IPS DF 4.7 (cell line): ENCODE results near the gene XPNPEP1.
"Not testable (repeated sequence)": the region's sequence is repeated elsewhere in the genome, so short reads cannot be mapped to it uniquely, and the experiment has no call there.

Experiments used
- DNase-seq: peaks from one replicate; pipeline ENCODE4 v3.0.0-alpha.2; 2013; ENCODE audit warnings: low spot score; ENCODE audit errors: extremely low read depth

The XPNPEP1 gene

GRCh38 chr10:109924087-109924486, 776 bp upstream of the XPNPEP1 start:
- no peak for DNase-seq

GRCh38 chr10:109922358-109922975, 844 bp downstream of the XPNPEP1 start:
- no peak for DNase-seq

GRCh38 chr10:109920016-109920415, 3.3 kb downstream of the XPNPEP1 start:
- no peak for DNase-seq

- no peak for DNase-seq
These were observed 4.1 kb downstream of the XPNPEP1 start for GRCh38 chr10:109919220-109919619.

- not testable (repeated sequence) for DNase-seq
These were observed 4.6 kb downstream of the XPNPEP1 start for GRCh38 chr10:109918707-109919106.

- DNase-seq = no peak
These were observed 7.7 kb downstream of the XPNPEP1 start for GRCh38 chr10:109915566-109915965.

- DNase-seq = no peak
These were observed 8.3 kb downstream of the XPNPEP1 start for GRCh38 chr10:109914966-109915365.

- no peak for DNase-seq
These were observed 9.9 kb downstream of the XPNPEP1 start for GRCh38 chr10:109913306-109913892.

GRCh38 chr10:109912335-109913281, 10.7 kb downstream of the XPNPEP1 start:
- no peak for DNase-seq

- DNase-seq = no peak
These were observed 11.4 kb downstream of the XPNPEP1 start for GRCh38 chr10:109911903-109912302.

- DNase-seq = no peak
These were observed 17.0 kb downstream of the XPNPEP1 start for GRCh38 chr10:109906316-109906715.

- DNase-seq = no peak
These were observed 18.9 kb downstream of the XPNPEP1 start for GRCh38 chr10:109904397-109904796.

- DNase-seq = no peak
These were observed 20.0 kb downstream of the XPNPEP1 start for GRCh38 chr10:109902992-109903947.

GRCh38 chr10:109899356-109900331, 23.7 kb downstream of the XPNPEP1 start:
- DNase-seq = no peak

- no peak for DNase-seq
These were observed 24.5 kb downstream of the XPNPEP1 start for GRCh38 chr10:109898666-109899355.

- no peak for DNase-seq
These were observed 25.3 kb downstream of the XPNPEP1 start for GRCh38 chr10:109898007-109898406.

GRCh38 chr10:109895848-109896247, 27.5 kb downstream of the XPNPEP1 start:
- no peak for DNase-seq

GRCh38 chr10:109895095-109895818, 28.1 kb downstream of the XPNPEP1 start:
- no peak for DNase-seq

GRCh38 chr10:109894516-109894915, 28.8 kb downstream of the XPNPEP1 start:
- DNase-seq = no peak
